ENCODE results near the gene SLC44A1.
"Not testable (repeated sequence)": the region's sequence is repeated elsewhere in the genome, so short reads cannot be mapped to it uniquely, and the experiment has no call there.

The SLC44A1 gene

GRCh38 chr9:105242557-105242956 lies 1.9 kb upstream of the SLC44A1 start:
- DNase-seq (ENCODE audit: low spot score): no peak

- peak; percentile 54 for DNase-seq (ENCODE audit: low spot score)
Measured at GRCh38 chr9:105243015-105243686, 1.3 kb upstream of the SLC44A1 start.

GRCh38 chr9:105244734-105245028 lies 230 bp downstream of the SLC44A1 start:
- DNase-seq (ENCODE audit: low spot score): no peak

- peak; percentile 39 for DNase-seq (ENCODE audit: low spot score)
Measured at GRCh38 chr9:105245029-105245890, 809 bp downstream of the SLC44A1 start.

GRCh38 chr9:105245891-105246161 lies 1.4 kb downstream of the SLC44A1 start:
- DNase-seq (ENCODE audit: low spot score): no peak

- no peak for DNase-seq (ENCODE audit: low spot score)
Measured at GRCh38 chr9:105246656-105247173, 2.3 kb downstream of the SLC44A1 start.

GRCh38 chr9:105248691-105249090 lies 4.2 kb downstream of the SLC44A1 start:
- no peak for DNase-seq (ENCODE audit: low spot score)

GRCh38 chr9:105251133-105251532 lies 6.7 kb downstream of the SLC44A1 start:
- DNase-seq (ENCODE audit: low spot score): no peak

GRCh38 chr9:105251733-105252404 lies 7.4 kb downstream of the SLC44A1 start:
- no peak for DNase-seq (ENCODE audit: low spot score)

GRCh38 chr9:105252405-105252756 lies 7.9 kb downstream of the SLC44A1 start:
- no peak for DNase-seq (ENCODE audit: low spot score)

GRCh38 chr9:105254226-105254625 lies 9.8 kb downstream of the SLC44A1 start:
- DNase-seq (ENCODE audit: low spot score): no peak

GRCh38 chr9:105255421-105255820 lies 11.0 kb downstream of the SLC44A1 start:
- no peak for DNase-seq (ENCODE audit: low spot score)

- DNase-seq (ENCODE audit: low spot score): not testable (repeated sequence)
Measured at GRCh38 chr9:105256569-105256968, 12.1 kb downstream of the SLC44A1 start.

GRCh38 chr9:105257809-105258208 lies 13.4 kb downstream of the SLC44A1 start:
- DNase-seq (ENCODE audit: low spot score): no peak

GRCh38 chr9:105258225-105258737 lies 13.8 kb downstream of the SLC44A1 start:
- DNase-seq (ENCODE audit: low spot score): no peak

GRCh38 chr9:105259274-105259673 lies 14.8 kb downstream of the SLC44A1 start:
- no peak for DNase-seq (ENCODE audit: low spot score)

- no peak for DNase-seq (ENCODE audit: low spot score)
Measured at GRCh38 chr9:105259731-105260612, 15.5 kb downstream of the SLC44A1 start.

- no peak for DNase-seq (ENCODE audit: low spot score)
Measured at GRCh38 chr9:105262497-105262896, 18.0 kb downstream of the SLC44A1 start.

GRCh38 chr9:105264380-105264779 lies 19.9 kb downstream of the SLC44A1 start:
- DNase-seq (ENCODE audit: low spot score): no peak

GRCh38 chr9:105268254-105268653 lies 23.8 kb downstream of the SLC44A1 start:
- not testable (repeated sequence) for DNase-seq (ENCODE audit: low spot score)

GRCh38 chr9:105269593-105269992 lies 25.1 kb downstream of the SLC44A1 start:
- no peak for DNase-seq (ENCODE audit: low spot score)

GRCh38 chr9:105270711-105271110 lies 26.3 kb downstream of the SLC44A1 start:
- no peak for DNase-seq (ENCODE audit: low spot score)

Data from GM03348 (cell line).